GM06990 (cell line): ENCODE measurements around the gene CCDC159.

Experiments used
- DNase-seq: peaks from one replicate; pipeline ENCODE4 v3.0.0-alpha.2; 2011; ENCODE audit not compliant: insufficient read length; ENCODE audit errors: extremely low read depth
- H3K27me3 ChIP-seq: replicated peaks from 2 replicates; pipeline ENCODE4 v1.6.0; 2011; ENCODE audit warnings: low read length; ENCODE audit not compliant: control insufficient read depth, insufficient read depth
- H3K36me3 ChIP-seq: 2 replicates; pipeline ENCODE4 v1.5.1; 2011; ENCODE audit warnings: low read length; ENCODE audit not compliant: control insufficient read depth, insufficient read depth
- H3K4me3 ChIP-seq: replicated peaks from 2 replicates; pipeline ENCODE4 v1.5.1; 2011; ENCODE audit warnings: low read depth, mild to moderate bottlenecking, control low read depth, low read length
- TF ChIP-seq, protein P1 (sequence below): IDR thresholded peaks from 2 replicates; pipeline ENCODE4 v1.5.1; 2011; ENCODE audit warnings: low read length, control low read depth, mild to moderate bottlenecking, inconsistent platforms; ENCODE audit not compliant: insufficient read depth, poor library complexity, severe bottlenecking

CCDC159 gene

DNA sequence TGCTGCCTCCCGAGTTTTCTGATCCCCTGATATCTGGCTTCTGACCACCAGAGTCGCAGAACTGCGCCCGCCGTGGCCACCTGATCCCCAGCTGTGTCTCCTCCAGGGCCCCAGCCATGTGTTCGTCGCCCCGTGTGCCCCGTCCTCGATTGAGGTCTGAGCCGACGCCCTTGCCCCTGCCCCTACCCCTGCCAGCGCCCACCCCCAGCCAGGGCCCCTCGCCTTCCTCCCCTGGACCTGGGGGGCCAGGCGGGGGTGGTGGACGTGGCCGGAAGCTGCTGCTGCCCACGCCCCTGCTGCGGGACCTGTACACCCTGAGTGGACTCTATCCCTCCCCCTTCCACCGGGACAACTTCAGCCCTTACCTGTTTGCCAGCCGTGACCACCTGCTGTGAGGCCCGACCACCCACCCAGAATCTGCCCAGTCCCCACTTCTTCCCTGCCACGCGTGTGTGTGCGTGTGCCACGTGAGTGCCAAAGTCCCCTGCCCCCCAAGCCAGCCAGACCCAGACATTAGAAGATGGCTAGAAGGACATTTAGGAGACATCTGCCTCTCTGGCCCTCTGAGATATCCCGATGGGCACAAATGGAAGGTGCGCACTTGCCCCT is 18.1 kb downstream of the CCDC159 start:
- TF ChIP-seq, protein P1, sequence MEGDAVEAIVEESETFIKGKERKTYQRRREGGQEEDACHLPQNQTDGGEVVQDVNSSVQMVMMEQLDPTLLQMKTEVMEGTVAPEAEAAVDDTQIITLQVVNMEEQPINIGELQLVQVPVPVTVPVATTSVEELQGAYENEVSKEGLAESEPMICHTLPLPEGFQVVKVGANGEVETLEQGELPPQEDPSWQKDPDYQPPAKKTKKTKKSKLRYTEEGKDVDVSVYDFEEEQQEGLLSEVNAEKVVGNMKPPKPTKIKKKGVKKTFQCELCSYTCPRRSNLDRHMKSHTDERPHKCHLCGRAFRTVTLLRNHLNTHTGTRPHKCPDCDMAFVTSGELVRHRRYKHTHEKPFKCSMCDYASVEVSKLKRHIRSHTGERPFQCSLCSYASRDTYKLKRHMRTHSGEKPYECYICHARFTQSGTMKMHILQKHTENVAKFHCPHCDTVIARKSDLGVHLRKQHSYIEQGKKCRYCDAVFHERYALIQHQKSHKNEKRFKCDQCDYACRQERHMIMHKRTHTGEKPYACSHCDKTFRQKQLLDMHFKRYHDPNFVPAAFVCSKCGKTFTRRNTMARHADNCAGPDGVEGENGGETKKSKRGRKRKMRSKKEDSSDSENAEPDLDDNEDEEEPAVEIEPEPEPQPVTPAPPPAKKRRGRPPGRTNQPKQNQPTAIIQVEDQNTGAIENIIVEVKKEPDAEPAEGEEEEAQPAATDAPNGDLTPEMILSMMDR: no peak
- DNase-seq: no peak
- Histone ChIP-seq H3K4me3 (no peak overlapping the region), H3K27me3 (no peaks in the 10 kb centered on the region), H3K36me3 (peaks cover 7% of the 10 kb centered on the region)

DNA sequence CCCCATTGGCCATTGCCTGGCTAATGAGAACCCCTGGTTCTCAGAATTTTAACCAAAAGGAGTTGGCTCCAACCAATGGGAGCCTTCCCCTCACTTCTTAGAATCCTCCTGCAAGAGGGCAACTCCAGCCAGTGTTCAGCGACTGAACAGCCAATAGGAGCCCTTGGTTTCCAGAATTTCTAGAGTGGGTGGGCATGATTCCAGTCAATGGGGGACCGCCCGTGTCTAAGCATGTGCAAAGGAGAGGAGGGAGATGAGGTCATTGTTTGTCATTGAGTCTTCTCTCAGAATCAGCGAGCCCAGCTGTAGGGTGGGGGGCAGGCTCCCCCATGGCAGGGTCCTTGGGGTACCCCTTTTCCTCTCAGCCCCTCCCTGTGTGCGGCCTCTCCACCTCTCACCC is 18.6 kb downstream of the CCDC159 start:
- H3K27me3 ChIP-seq: no peaks in the 10 kb centered on the region
- H3K36me3 ChIP-seq: peaks cover 7% of the 10 kb centered on the region
- no peak for DNase-seq
- TF ChIP-seq, protein P1: no peak
- no peak overlapping the region for H3K4me3 ChIP-seq

DNA sequence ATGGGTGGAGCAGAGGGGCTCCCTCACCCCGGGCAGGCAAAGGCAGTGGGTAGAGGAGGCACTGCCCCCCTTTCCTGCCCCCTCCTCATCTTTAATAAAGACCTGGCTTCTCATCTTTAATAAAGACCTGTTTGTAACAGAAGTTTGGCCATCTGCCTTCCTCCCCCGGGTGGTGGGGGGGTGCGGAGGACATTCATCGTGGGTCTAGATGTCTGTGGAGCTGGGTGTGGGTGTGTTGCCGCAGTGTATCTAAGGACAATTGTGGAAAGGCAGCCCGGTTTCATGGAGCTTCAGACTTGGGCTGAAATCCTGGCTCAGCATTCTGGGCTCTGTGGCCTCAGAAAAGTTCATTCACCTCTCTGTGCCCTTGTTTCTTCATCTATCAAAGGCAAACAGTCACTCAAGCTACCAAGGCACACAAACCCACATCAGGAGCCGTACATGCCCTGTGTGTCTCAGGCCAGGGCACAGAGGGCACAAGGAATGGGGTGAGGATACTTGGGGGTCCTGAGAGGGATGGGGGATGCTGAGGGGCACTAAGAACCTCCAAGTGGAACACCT is 19.3 kb downstream of the CCDC159 start:
- H3K4me3 ChIP-seq: no peak overlapping the region
- no peak for DNase-seq
- H3K27me3 ChIP-seq: no peaks in the 10 kb centered on the region
- TF ChIP-seq, protein P1: no peak
- H3K36me3 ChIP-seq: peaks cover 7% of the 10 kb centered on the region

DNA sequence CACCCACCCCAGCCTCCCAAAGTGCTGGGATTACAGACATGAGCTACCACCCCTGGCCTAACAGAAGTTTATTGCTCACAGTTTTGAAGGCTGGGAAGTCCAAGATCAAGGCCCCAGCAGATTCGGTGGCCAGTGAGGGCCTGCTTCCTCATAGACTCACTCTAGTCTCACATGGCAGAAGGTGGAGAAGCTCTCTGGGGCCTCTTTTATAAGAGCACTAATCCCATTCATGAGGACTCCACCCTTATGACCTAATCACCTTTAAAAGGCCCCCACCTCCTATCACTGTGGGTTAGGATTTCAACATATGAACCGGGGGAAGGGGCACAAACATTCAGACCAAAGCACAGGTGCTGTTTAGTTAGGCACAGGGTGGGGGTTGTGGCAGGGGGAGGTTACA is 21.2 kb downstream of the CCDC159 start:
- H3K27me3 ChIP-seq: no peaks in the 10 kb centered on the region

DNA sequence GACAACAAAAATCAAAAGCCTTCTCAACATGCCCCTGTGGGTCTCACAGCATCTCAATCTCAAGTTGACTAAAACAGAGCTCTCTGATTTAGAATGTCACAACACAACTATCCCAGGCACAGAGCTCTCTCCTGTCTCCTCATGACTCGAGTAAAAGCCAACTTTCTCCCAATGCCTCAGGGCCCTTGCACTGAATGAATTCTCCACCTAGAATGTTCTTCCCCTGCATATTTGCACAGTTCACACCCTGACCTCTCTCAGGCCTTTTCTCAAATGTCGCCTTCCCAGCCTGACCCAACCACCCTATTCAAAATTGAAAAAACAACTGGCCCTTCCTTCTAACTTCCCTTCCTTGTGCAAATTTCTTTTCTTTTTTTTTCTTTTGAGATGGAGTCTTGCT is 24.4 kb downstream of the CCDC159 start:
- H3K36me3 ChIP-seq: peaks cover 7% of the 10 kb centered on the region
- no peaks in the 10 kb centered on the region for H3K27me3 ChIP-seq
- TF ChIP-seq, protein P1: no peak
- no peak overlapping the region for H3K4me3 ChIP-seq
- no peak for DNase-seq

More for the DNA sequence above, 21.2 kb downstream of the CCDC159 start:
- TF ChIP-seq, protein P1: no peak
- Histone ChIP-seq H3K36me3 (peaks cover 7% of the 10 kb centered on the region), H3K4me3 (no peak overlapping the region)
- no peak for DNase-seq
